HEK293T (cell line): Measurements from ENCODE around the gene CAMP.

Source experiments
- ARNT ChIP-seq: fragments of 450-650 bp; IDR thresholded peaks from 2 replicates; pipeline ENCODE4 v1.6.1; 2017; ENCODE audit warnings: mild to moderate bottlenecking
- CTBP1 ChIP-seq: fragments of 450-650 bp; IDR thresholded peaks from 2 replicates; pipeline ENCODE4 v1.6.1; 2016; ENCODE audit warnings: borderline replicate concordance
- FOXA1 ChIP-seq: fragments of 450-650 bp; IDR thresholded peaks from 2 replicates; pipeline ENCODE4 v1.6.1; 2016; ENCODE audit warnings: mild to moderate bottlenecking
- FOXK2 ChIP-seq: fragments of 450-650 bp; IDR thresholded peaks from 2 replicates; pipeline ENCODE4 v1.6.1; 2016; ENCODE audit warnings: mild to moderate bottlenecking
- FOXM1 ChIP-seq: fragments of 450-650 bp; IDR thresholded peaks from 2 replicates; pipeline ENCODE4 v1.6.1; 2017; ENCODE audit warnings: mild to moderate bottlenecking, borderline replicate concordance
- HDGF ChIP-seq: fragments of 450-650 bp; IDR thresholded peaks from 2 replicates; pipeline ENCODE4 v1.6.1; 2017; ENCODE audit warnings: antibody characterized with exemption, borderline replicate concordance
- L3MBTL2 ChIP-seq: fragments of 450-650 bp; conservative IDR thresholded peaks from 2 replicates; pipeline ENCODE4 v1.6.1; 2016; ENCODE audit warnings: mild to moderate bottlenecking
- LEF1 ChIP-seq: fragments of 450-650 bp; IDR thresholded peaks from 2 replicates; pipeline ENCODE4 v1.6.1; 2017; ENCODE audit warnings: mild to moderate bottlenecking, borderline replicate concordance
- NFRKB ChIP-seq: fragments of 450-650 bp; IDR thresholded peaks from 2 replicates; pipeline ENCODE4 v1.6.1; 2016; ENCODE audit warnings: mild to moderate bottlenecking, moderate library complexity
- PKNOX1 ChIP-seq: fragments of 450-650 bp; IDR thresholded peaks from 2 replicates; pipeline ENCODE4 v1.6.1; 2016
- SP1 ChIP-seq: fragments of 450-650 bp; IDR thresholded peaks from 2 replicates; pipeline ENCODE4 v1.6.1; 2017
- TARDBP ChIP-seq: fragments of 450-650 bp; IDR thresholded peaks from 2 replicates; pipeline ENCODE4 v1.6.1; 2016
- ZNF384 ChIP-seq: fragments of 450-650 bp; IDR thresholded peaks from 2 replicates; pipeline ENCODE4 v1.6.1; 2016

- TF ChIP-seq NFRKB = no peak
- TF ChIP-seq TARDBP = no peak
- TF ChIP-seq L3MBTL2 = no peak
- no peak for TF ChIP-seq SP1
- no peak for TF ChIP-seq FOXA1
- TF ChIP-seq FOXK2 = no peak
- TF ChIP-seq HDGF = no peak
- TF ChIP-seq PKNOX1 = no peak
- no peak for TF ChIP-seq ZNF384
- no peak for TF ChIP-seq ARNT
- no peak for TF ChIP-seq CTBP1
- no peak for TF ChIP-seq FOXM1
- no peak for TF ChIP-seq LEF1
Observed at GRCh38 chr3:48220746-48221145, 2.5 kb upstream of the CAMP start.
